GM12878 (cell line): ENCODE results near the gene ROBO1. TPM values are rescaled to one million over a fixed set of nuclear protein-coding genes. Genes with fewer than 3 reads are reported as not detected.

Experiments used
- ATAC-seq: fragments of 200-7000 bp; cut with Tn5 transposase; 3 replicates; pipeline ENCODE4 v1.9.1; 2020; ENCODE audit warnings: mild to moderate bottlenecking, moderate library complexity
- BruUV-seq: library from RNA; stranded (reverse); fragments of 400-500 nt; replicated peaks from 2 replicates; lab custom pipeline; 2021; lab: Mats Ljungman, UMichigan
- CTCF ChIA-PET: fragments of 300-600 bp; sonication (Branson Sonifier 250); formaldehyde crosslinking; extraction: SDS; loops from one replicate; lab custom pipeline; 2021; ENCODE audit warnings: inconsistent platforms; lab: Yijun Ruan, JAX
- POLR2A ChIA-PET: fragments of 350-600 bp; formaldehyde crosslinking; extraction: SDS; loops from one replicate; lab custom pipeline; 2021; ENCODE audit warnings: inconsistent platforms; lab: Charles Lee
- RAD21 ChIA-PET: fragments of 300-600 bp; sonication (Branson Sonifier 250); formaldehyde crosslinking; loops from one replicate; lab custom pipeline; 2023; ENCODE audit warnings: antibody characterized with exemption; ENCODE audit not compliant: unreplicated experiment; lab: Charles Lee
- SMC1A ChIA-PET: fragments of 300-600 bp; sonication (Branson Sonifier 250); formaldehyde crosslinking; loops from one replicate; lab custom pipeline; 2023; ENCODE audit not compliant: unreplicated experiment, uncharacterized antibody; lab: Charles Lee
- DNase-seq: peaks from one replicate; pipeline ENCODE4 v3.0.0-alpha.2; 2011; ENCODE audit warnings: low read depth, low spot score
- FAIRE-seq: peaks from 3 replicates; lab custom pipeline; 2011; peaks lifted over from hg19 to GRCh38; lab: Jason Lieb, UNC
- H2AFZ ChIP-seq: 2 replicates; pipeline ENCODE4 v1.6.0; 2011; ENCODE audit warnings: low read depth, low read length, control low read depth; ENCODE audit not compliant: control insufficient read depth
- H3K27ac ChIP-seq: 2 replicates; pipeline ENCODE4 v1.5.1; 2011; ENCODE audit warnings: control low read depth; ENCODE audit not compliant: control insufficient read depth, insufficient read depth
- H3K27me3 ChIP-seq, 2 experiments: replicated peaks in 1 of 2; 2 replicates each; pipeline versions ENCODE4 v1.6.0 to v1.6.1; 2011; ENCODE audit warnings: low read length in 1 of 2; ENCODE audit not compliant: control insufficient read depth in 2 of 2, insufficient read depth in 2 of 2
- H3K36me3 ChIP-seq, 2 experiments: 2 replicates each; pipeline ENCODE4 v1.5.1; 2011; ENCODE audit warnings: low read length in 1 of 2; ENCODE audit not compliant: control insufficient read depth in 2 of 2, insufficient read depth in 2 of 2
- H3K4me1 ChIP-seq: 2 replicates; pipeline ENCODE4 v1.6.1; 2011; ENCODE audit warnings: mild to moderate bottlenecking, low read length, moderate library complexity, mixed read lengths; ENCODE audit not compliant: control insufficient read depth, insufficient read depth
- H3K4me2 ChIP-seq: 2 replicates; pipeline ENCODE4 v1.6.0; 2011; ENCODE audit warnings: control low read depth; ENCODE audit not compliant: control insufficient read depth, insufficient read depth
- H3K4me3 ChIP-seq: fragments of 200-600 bp; sonication (generic); 2 replicates; pipeline ENCODE4 v1.5.1; 2016
- H3K79me2 ChIP-seq: 2 replicates; pipeline ENCODE4 v1.6.0; 2011; ENCODE audit warnings: low read length; ENCODE audit not compliant: control insufficient read depth, insufficient read depth
- H3K9ac ChIP-seq: 2 replicates; pipeline ENCODE4 v1.8.0; 2011; ENCODE audit warnings: low read length, control low read depth, mixed read lengths; ENCODE audit not compliant: control insufficient read depth, insufficient read depth
- H3K9me3 ChIP-seq: replicated peaks from 3 replicates; pipeline ENCODE4 v1.5.1; 2011; ENCODE audit warnings: mild to moderate bottlenecking, low read length; ENCODE audit not compliant: control insufficient read depth, insufficient read depth
- H4K20me1 ChIP-seq: 2 replicates; pipeline ENCODE4 v1.6.0; 2011; ENCODE audit not compliant: control insufficient read depth, insufficient read depth
- ASH2L ChIP-seq: fragments of 300-600, 200-600 bp; sonication (generic); IDR thresholded peaks from 2 replicates; pipeline ENCODE4 v1.6.1; 2017; ENCODE audit warnings: low read depth, mild to moderate bottlenecking, borderline replicate concordance
- ATF2 ChIP-seq: IDR thresholded peaks from 2 replicates; pipeline ENCODE4 v1.6.1; 2012; ENCODE audit warnings: low read length, inconsistent platforms
- BHLHE40 ChIP-seq, 2 experiments: fragments of 450-650 bp in 1 of 2; IDR thresholded peaks; 2 replicates each; pipeline ENCODE4 v1.6.1; 2011 to 2017; ENCODE audit warnings: low read depth in 2 of 2, borderline replicate concordance in 1 of 2, improper control_type of control experiment in 1 of 2, low read length in 1 of 2, mild to moderate bottlenecking in 1 of 2
- CREB1 ChIP-seq: IDR thresholded peaks from 2 replicates; pipeline ENCODE4 v1.6.1; 2012; ENCODE audit warnings: low read depth, mild to moderate bottlenecking, inconsistent platforms
- MXI1 ChIP-seq: fragments of 150-350 bp; IDR thresholded peaks from 2 replicates; pipeline ENCODE4 v1.6.1; 2011; ENCODE audit warnings: low read depth, mild to moderate bottlenecking, inconsistent platforms, low read length, improper control_type of control experiment
- MYB ChIP-seq: fragments of 150-350 bp; IDR thresholded peaks from 2 replicates; pipeline ENCODE4 v1.6.1; 2014; ENCODE audit warnings: mild to moderate bottlenecking, low read depth, low read length, borderline replicate concordance
- RAD21 ChIP-seq: IDR thresholded peaks from 2 replicates; pipeline ENCODE4 v1.6.1; 2011; ENCODE audit warnings: mild to moderate bottlenecking, low read depth, low read length, moderate library complexity; ENCODE audit not compliant: insufficient read depth
- RAD51 ChIP-seq: fragments of 450-650 bp; IDR thresholded peaks from 2 replicates; pipeline ENCODE4 v1.6.1; 2016; ENCODE audit warnings: moderate library complexity, mild to moderate bottlenecking, inconsistent platforms
- RB1 ChIP-seq: fragments of 450-650 bp; formaldehyde crosslinking; IDR thresholded peaks from 2 replicates; pipeline ENCODE4 v1.6.1; 2017; ENCODE audit warnings: mild to moderate bottlenecking, borderline replicate concordance
- REST ChIP-seq: IDR thresholded peaks from 2 replicates; pipeline ENCODE4 v1.6.1; 2012; ENCODE audit warnings: mild to moderate bottlenecking, low read depth, low read length
- SPI1 ChIP-seq: IDR thresholded peaks from 2 replicates; pipeline ENCODE4 v1.6.1; 2011; ENCODE audit warnings: low read depth, mild to moderate bottlenecking, low read length, moderate library complexity, borderline replicate concordance; ENCODE audit not compliant: insufficient read depth
- ZNF687 ChIP-seq: fragments of 450-650 bp; IDR thresholded peaks from 2 replicates; pipeline ENCODE4 v1.6.1; 2017; ENCODE audit warnings: mild to moderate bottlenecking, moderate library complexity
- WGBS: methylation state at CpG from one replicate; pipeline ENCODE4 v1.1.6; 2016; ENCODE audit warnings: low lambda C conversion rate; ENCODE audit not compliant: insufficient replicate concordance, insufficient coverage; ENCODE audit errors: missing lambda C conversion rate; 5-methylcytosine and 5-hydroxymethylcytosine counted together
- in situ Hi-C: fragments of 300-500 bp; cut with MboI; formaldehyde crosslinking; loops from 9 replicates; pipeline ENCODE4 v1.14.3; 2018; ENCODE audit warnings: mixed read lengths
- intact Hi-C: fragments of 100-400 bp; cut with micrococcal nuclease; formaldehyde crosslinking; loops from one replicate; pipeline ENCODE4 v1.14.2; 2022; ENCODE audit not compliant: unreplicated experiment
- polyA plus RNA-seq, 11 experiments: library from polyadenylated mRNA; depleted of rRNA in 4 of 11; unstranded in 6 of 11; stranded (reverse) in 5 of 11; fragments of >200 nt; fragmentation: Nextera tagmentation in 4 of 11; fragmentation: Illumina TruSeq in 1 of 11; extraction: Ambion mirVana in 4 of 11; extraction: Trizol in 1 of 11; gene quantifications; 1 replicate in 1 of 11; 2 replicates in 10 of 11; pipeline versions ENCODE4 v1.2.1 to v1.2.3, GENCODE V29; 2011 to 2016; ENCODE audit warnings: inconsistent platforms in 2 of 11, missing spikeins in 2 of 11, low read depth in 1 of 11
- total RNA-seq, 4 experiments: library from RNA; depleted of rRNA in 3 of 4; stranded (reverse); fragments of >200 nt in 3 of 4; fragmentation: Illumina TruSeq in 1 of 4; extraction: Trizol in 1 of 4; gene quantifications; 2 replicates each; pipeline versions ENCODE4 v1.2.1 to v1.2.3, GENCODE V29; 2013 to 2021
- TF ChIP-seq, protein P1 (sequence below): IDR thresholded peaks from 2 replicates; pipeline ENCODE4 v1.6.1; 2012; ENCODE audit warnings: low read depth, low read length, improper control_type of control experiment

The ROBO1 gene
- total and polyA plus RNA-seq, 10 of the 15 experiments (the other 5 are each of a cell fraction or from before 2014, with no cell fraction given), result 0.29 to 46.5 (median 1.2) TPM

- ATAC-seq, result peak; percentile 82
- intact Hi-C loops, result loop anchor here (5.0 to 10.0 kb wide), 5 partner anchors 331 to 1298 kb away; no protein-coding TSS in a partner anchor
- SMC1A ChIA-PET, result interaction anchor here (0.6 to 9.3 kb wide), 36 partner anchors 8 to 1297 kb away, joined by 3 to 61 read pairs (median 3); no protein-coding TSS in a partner anchor
- H3K4me1 ChIP-seq, result no peaks in the 10 kb centered on the region
- RAD21 ChIA-PET, result interaction anchor here (0.7 to 4.7 kb wide), 27 partner anchors 9 to 1607 kb away, joined by 3 to 35 read pairs (median 3); no protein-coding TSS in a partner anchor
- CTCF ChIA-PET, result interaction anchor here (0.6 to 4.8 kb wide), 42 partner anchors 11 to 1298 kb away, joined by 3 to 46 read pairs (median 4); no protein-coding TSS in a partner anchor
- H3K36me3 ChIP-seq, result no peaks in the 10 kb centered on the region
- FAIRE-seq, result peak; percentile 95
- in situ Hi-C loops, result no loop called here
- H3K4me3 ChIP-seq, result no peak overlapping the region
- no peak overlapping the region for H3K9ac ChIP-seq
- H4K20me1 ChIP-seq, result no peaks in the 10 kb centered on the region
- H2AFZ ChIP-seq, result no peak overlapping the region
- H3K4me2 ChIP-seq, result no peak overlapping the region
- no TSS peak for BruUV-seq
- H3K27ac ChIP-seq, result no peak overlapping the region
- H3K27me3 ChIP-seq, result no peaks in the 10 kb centered on the region
- H3K79me2 ChIP-seq, result no peaks in the 10 kb centered on the region
- DNase-seq, result peak; percentile 39
- H3K9me3 ChIP-seq, result no peaks in the 10 kb centered on the region
- POLR2A ChIA-PET, result interaction anchor here (0.6 kb wide), 2 partner anchors 13 to 350 kb away, joined by 4 read pairs; no protein-coding TSS in a partner anchor
- WGBS, result 33% methylated on average over 4 of the region's 4 CpGs
- TF ChIP-seq ZNF687 (no peak), BHLHE40 (IDR thresholded peaks at IDR 0.05; ENCODE audit: borderline replicate concordance in 1 of 2, low read depth in 2 of 2, low read length in 1 of 2) (no peak), RAD21 (peak; percentile 85), RB1 (peak; percentile 72; the same call in 1 of the 2 replicates), MXI1 (no peak), RAD51 (no peak), ASH2L (no peak), SPI1 (peak; percentile 86), ATF2 (no peak), CREB1 (no peak), REST (no peak), MYB (no peak)
- TF ChIP-seq, protein P1, sequence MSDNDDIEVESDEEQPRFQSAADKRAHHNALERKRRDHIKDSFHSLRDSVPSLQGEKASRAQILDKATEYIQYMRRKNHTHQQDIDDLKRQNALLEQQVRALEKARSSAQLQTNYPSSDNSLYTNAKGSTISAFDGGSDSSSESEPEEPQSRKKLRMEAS, result no peak
Measured at GRCh38 chr3:78645628-78646310, 1122.0 kb downstream of the ROBO1 start.
